Hematopoietic multipotent progenitor cell treated with erythropoietin and hydrocortisone succinate and interleukin-3 and kit ligand, for 8 days (in vitro differentiated cells): ENCODE measurements around the gene IFT57.
A peak's percentile ranks its signal among the peaks of the same experiment; 100 is the strongest.
"Not testable (repeated sequence)": the region's sequence is repeated elsewhere in the genome, so short reads cannot be mapped to it uniquely, and the experiment has no call there.

Source experiments
- DNase-seq: peaks from one replicate; pipeline ENCODE4 v3.0.0-alpha.2; 2015

The IFT57 gene

DNA sequence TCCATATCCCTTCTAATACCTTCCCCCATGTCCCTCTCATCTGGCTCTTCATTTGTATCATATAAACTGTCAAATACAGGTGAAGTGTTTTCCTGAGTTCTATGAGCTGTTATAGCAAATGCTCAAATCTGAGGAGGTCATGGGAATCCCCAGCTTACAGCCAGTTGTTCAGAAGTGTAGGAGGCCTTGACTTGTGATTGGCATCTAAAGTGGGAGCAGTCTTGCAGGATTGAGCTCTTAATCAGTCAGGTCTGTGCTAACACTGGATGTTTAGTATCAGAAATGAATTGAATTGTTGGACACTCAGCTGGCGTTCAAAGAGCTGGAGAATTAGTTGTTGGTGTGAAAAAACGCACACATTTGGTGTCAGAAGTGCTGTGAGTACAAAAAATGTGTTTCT lies 65.0 kb downstream of the IFT57 start:
- no peak for DNase-seq

DNA sequence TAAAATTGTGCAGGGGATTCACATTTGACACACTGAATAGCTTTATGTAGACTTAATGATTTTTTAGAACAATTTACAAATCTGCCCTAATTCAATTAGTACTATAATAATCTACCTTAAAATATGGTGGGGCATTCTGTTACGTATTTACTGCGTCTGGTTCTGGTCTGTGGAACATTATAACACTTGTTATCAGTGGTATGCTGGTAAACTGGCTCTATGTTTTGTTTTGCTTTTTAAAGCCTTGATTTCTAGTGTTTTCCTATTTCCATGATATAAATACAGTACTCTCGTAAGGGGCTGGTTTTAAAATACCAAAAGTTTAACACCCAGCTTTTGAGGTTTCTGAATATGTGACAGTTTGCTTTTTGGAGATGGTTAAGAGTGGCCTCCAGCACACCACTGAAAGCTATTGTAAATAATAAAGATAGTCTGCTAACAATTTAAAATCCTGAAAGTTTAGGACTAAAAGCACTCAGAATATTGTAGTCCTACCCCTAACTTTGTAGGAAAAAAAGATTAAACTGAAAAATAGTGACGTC lies 65.8 kb downstream of the IFT57 start:
- DNase-seq, result no peak

- not testable (repeated sequence) for DNase-seq
Observed at GRCh38 chr3:108155642-108156041, 66.6 kb downstream of the IFT57 start.

DNA sequence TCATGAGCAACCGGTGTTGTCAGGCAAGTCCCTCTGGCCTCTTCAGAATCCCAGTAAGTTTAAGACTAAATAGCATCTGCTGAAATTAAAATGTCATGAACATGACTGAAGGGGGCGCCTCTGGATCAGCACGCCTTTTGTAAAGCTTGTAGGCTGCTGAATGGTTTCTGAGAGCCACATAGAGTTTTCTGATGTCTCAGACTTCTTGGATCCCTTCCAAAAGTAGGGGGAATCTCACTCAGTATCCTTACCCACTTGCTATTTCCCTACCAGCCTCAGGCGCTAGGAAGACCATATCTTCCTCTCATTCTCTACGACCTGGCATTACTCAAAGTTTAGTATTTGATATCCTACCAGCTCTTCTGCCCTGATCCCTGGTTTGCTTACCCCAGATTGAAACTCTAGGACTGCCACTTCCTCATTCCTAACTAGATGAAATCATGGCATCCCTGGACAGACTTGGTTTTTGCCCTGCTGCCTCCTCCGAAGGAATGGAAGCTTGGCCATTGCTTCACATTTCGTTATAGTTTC lies 68.7 kb downstream of the IFT57 start:
- DNase-seq, result peak; percentile 91

GRCh38 chr3:108152274-108152673 lies 70.0 kb downstream of the IFT57 start:
- peak; percentile 52 for DNase-seq

- peak; percentile 96 for DNase-seq
Observed at GRCh38 chr3:108150200-108150599, 72.0 kb downstream of the IFT57 start.

DNA sequence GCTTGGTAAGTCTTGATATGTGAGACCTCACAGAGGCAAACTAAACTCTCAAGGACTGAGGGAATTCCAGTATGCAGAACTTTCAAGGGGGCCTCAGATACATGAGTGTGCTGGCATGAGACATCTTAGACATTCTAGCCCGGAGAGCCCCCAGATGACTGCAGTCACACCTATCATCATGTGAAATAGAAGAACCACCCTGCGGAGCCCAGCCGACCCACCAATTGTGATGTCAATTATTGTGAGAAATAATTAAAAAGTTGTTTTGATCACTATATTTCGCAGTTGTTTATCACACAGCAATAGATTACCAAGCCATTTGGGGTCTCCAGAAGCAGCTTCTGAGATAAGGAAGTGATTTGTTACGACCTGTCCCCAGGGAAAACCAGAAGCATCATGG lies 76.1 kb downstream of the IFT57 start:
- no peak for DNase-seq

DNA sequence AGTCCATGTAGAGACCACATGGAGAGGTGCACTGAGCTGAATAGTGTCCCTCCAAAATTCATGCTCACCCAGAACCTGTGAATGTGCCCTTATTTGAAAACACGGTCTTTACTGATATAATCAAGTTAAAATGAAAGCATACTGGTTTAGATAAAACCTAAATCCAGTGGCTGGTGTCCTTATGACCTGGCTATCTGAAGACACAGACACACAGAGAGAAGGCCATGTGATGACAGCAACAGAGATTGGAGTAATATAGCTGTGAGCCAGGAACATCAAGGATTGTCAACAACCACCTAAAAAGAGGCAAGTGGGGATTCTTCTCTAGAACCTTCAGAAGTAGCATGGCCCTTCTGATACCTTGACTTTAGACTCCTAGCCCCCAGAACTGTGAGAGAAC lies 76.6 kb downstream of the IFT57 start:
- DNase-seq, result peak; percentile 24

DNA sequence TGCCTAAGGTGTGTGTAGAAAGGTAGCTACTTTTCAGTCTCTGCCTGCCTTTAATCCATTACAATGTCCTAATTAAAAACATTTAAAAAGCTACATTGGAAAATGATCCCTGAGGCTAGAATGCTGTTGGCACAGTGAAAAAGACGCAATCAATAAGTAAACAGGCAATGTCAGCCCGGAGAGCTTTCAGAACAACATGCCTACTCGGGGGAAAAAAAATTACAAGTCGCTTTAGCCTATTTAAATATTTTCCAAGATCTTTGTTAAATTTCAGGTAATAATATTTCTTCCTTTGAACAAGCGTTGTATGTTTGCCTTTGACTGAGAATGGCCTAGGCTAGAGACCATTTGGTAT lies 84.8 kb downstream of the IFT57 start:
- DNase-seq, result no peak

DNA sequence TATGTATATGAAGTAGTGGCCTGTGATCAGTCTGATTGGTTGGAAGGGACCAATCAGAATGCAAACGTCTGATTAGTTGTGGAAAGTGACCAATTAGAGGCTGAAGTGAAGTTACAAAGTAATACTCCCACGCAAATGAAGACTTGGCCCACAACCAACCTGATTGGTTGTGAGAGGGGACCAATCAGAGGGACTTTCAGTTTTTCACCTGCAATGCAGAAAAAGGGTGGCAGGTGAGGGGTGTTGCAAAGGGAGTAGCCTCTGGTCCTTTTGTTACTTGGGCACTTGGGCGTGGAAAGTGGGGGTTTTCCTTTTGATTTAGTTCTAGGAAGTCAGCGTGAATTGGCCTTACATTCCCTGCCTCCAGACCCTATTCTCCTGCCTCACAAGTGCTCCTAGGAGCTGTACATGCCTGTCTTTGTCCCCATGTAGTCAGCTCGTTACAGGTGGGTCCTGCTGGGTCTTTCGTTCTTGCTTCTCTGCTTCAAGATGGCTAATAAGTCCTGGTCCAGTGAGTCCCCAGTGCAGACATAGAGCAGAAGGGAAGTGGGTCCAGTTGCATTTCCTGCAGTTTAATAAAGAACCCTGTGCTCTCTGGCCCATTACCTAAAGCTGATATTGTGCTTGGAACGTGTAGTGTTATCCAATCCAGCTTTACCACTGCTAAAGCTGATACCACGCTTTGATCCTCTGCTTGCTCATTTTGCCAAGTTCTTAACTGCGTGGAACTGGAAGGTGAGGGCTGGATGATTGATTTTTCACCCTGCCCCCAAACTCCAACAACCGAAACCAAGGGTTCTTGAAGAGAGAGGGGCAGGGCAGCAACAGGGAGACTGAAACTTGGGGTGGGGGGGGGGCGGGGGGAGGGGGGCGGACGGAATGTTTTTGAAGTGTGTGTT lies 85.4 kb downstream of the IFT57 start:
- no peak for DNase-seq

- no peak for DNase-seq
Observed at GRCh38 chr3:108134555-108134880, 87.7 kb downstream of the IFT57 start.

GRCh38 chr3:108133858-108134554 lies 88.2 kb downstream of the IFT57 start:
- DNase-seq, result no peak

DNA sequence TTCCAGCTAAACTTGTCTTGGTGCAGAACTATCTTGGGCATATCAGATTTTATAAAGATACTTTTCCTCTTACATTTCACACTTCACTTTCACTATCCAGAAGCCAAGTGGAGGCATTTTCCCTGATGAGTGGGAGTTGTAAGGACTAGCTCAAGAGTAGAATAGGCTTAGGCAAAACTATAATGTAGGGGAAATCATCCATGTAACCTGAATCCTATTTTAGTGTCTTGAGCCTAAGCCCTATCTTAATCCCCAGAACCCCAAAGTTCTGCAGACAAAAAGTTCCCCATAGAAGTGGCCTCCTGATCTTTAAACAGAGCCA lies 89.2 kb downstream of the IFT57 start:
- no peak for DNase-seq

GRCh38 chr3:108131475-108132134 lies 90.6 kb downstream of the IFT57 start:
- no peak for DNase-seq

DNA sequence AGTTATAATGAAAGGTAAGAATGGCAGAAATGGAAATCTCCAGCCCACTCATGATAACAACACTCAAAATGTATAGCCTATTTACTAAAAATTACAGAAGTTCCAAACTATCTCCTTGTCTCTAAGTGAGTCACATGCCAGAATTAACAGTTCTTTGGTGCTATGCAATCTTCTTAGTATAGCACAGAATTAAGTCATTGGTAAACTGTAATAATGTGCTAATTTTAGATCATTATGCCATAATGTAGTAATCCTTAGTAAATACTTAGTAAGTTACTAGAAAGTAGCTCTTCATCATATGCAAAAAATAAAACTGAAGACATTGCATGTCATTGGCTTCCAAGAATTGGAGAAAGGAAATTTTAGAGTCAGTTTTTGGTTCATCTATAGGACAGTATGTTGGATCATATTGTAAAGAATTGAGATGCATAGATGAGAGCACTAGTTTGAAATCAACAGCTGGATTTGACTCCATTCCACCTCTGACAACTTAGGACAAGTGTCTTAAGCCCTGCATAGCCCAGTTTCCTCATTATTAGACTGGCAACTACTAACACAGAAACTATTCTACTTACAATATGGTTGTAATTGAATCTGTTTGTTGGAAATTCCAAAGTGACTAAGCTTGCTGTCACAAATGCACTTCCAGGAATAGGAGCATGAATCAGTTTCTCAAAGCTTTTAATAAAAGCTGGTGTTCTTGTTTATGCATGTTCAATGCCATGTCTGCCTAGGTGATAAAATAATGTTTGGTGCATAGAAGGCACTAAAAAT lies 91.3 kb downstream of the IFT57 start:
- DNase-seq, result no peak

DNA sequence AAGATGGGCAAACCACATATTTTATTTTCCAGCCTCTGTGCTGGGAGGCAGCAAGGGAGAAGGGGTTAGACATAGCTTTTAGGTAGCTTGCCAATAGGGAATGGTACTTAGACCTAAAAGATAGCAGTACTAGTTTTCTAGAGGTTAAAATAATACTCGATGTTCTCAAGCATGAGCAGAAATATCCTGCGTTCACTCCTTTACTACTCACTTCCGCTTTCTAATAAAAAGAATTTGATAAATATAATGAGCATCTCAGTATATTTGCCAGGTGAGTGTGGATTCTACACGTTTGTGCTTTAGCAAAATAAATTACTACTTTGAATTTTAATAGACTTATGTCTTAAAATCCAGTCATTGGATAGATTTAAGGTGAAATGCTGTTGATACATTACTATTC lies 92.0 kb downstream of the IFT57 start:
- DNase-seq, result no peak

- DNase-seq, result peak; percentile 82
Observed at GRCh38 chr3:108127301-108127988, 94.8 kb downstream of the IFT57 start.

GRCh38 chr3:108126348-108126747 lies 95.9 kb downstream of the IFT57 start:
- peak; percentile 36 for DNase-seq

GRCh38 chr3:108125550-108126071 lies 96.6 kb downstream of the IFT57 start:
- peak; percentile 96 for DNase-seq

- peak; percentile 58 for DNase-seq
Observed at GRCh38 chr3:108125153-108125543, 97.1 kb downstream of the IFT57 start.

DNA sequence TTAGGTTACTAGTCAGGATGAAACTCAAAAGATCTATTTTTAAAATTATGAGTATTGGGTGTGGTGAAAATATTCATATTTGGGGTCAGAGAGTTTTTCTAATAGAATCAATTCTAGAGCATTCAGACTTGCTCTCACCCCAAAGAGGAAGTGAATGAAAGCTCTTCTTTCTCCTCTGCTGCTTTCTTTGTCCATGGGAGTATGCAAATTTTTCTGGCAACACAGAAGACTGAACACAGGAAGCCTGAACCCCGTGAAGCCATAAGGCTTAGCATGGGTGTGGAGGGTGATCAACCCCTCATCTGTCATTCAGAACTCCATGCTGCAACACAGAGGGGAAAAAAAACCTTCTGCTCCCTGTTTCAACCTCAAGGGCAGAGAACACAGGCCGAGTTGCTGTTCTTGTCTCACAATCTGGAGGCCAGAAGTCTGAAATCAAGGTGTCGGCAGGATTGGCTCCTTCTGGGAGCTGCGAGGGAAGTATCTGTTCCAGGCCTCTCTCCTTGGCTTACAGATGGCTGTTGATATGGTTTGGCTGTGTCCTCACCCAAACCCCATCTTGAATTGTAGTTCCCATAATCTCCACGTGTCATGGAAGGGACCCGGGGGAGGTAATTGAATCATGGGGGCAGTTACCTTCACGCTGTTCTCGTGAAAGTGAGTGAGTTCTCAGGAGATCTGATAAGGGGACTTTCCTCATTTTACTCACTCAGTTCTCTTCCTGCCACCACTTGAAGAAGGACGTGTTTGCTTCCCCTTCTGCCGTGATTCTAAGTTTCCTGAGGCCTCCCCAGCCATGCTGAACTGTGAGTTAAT lies 97.7 kb downstream of the IFT57 start:
- peak; percentile 91 for DNase-seq
